Calu3 (cell line): ENCODE measurements around the gene ACAP3. TPM values are rescaled to one million over a fixed set of nuclear protein-coding genes. Genes with fewer than 3 reads are reported as not detected.

Source experiments
- BruUV-seq: library from RNA; stranded (reverse); fragments of 400-500 nt; replicated peaks from 2 replicates; lab custom pipeline; 2021; lab: Mats Ljungman, UMichigan
- CTCF ChIA-PET: fragments of 300-600 bp; sonication (Branson Sonifier 250); formaldehyde crosslinking; loops from one replicate; lab custom pipeline; 2022; ENCODE audit warnings: antibody characterized with exemption; lab: Charles Lee
- DNase-seq: peaks from one replicate; pipeline ENCODE4 v3.0.0; 2022
- H3K27ac Mint-ChIP-seq: one replicate; pipeline ENCODE4 v1.8.0; 2022; ENCODE audit warnings: mixed read lengths; ENCODE audit not compliant: unreplicated experiment
- H3K27me3 Mint-ChIP-seq: one replicate; pipeline ENCODE4 v1.8.0; 2022; ENCODE audit warnings: mixed read lengths; ENCODE audit not compliant: unreplicated experiment
- H3K36me3 Mint-ChIP-seq: one replicate; pipeline ENCODE4 v1.8.0; 2022; ENCODE audit warnings: mild to moderate bottlenecking, moderate library complexity, mixed read lengths; ENCODE audit not compliant: insufficient read depth, unreplicated experiment
- H3K4me1 Mint-ChIP-seq: one replicate; pipeline ENCODE4 v1.8.0; 2022; ENCODE audit warnings: mild to moderate bottlenecking, low read depth, mixed read lengths; ENCODE audit not compliant: unreplicated experiment
- H3K4me3 Mint-ChIP-seq: one replicate; pipeline ENCODE4 v1.8.0; 2022; ENCODE audit warnings: mild to moderate bottlenecking, low read depth, moderate library complexity, mixed read lengths; ENCODE audit not compliant: unreplicated experiment
- H3K9me3 Mint-ChIP-seq: one replicate; pipeline ENCODE4 v1.8.0; 2022; ENCODE audit warnings: low read depth, mixed read lengths; ENCODE audit not compliant: unreplicated experiment
- intact Hi-C: fragments of 100-400 bp; cut with micrococcal nuclease; formaldehyde crosslinking; loops from one replicate; pipeline ENCODE4 v1.10.0; 2022; ENCODE audit not compliant: unreplicated experiment
- total RNA-seq: library from RNA; stranded (reverse); gene quantifications from 2 replicates; pipeline ENCODE4 v1.2.3, GENCODE V29; 2022
- TF ChIP-seq, protein P1 (sequence below): fragments of 200-600 bp; IDR thresholded peaks from one replicate; pipeline ENCODE4 v1.8.0; 2022; ENCODE audit warnings: antibody characterized with exemption; ENCODE audit not compliant: unreplicated experiment

Gene ACAP3
- total RNA-seq, 1 experiment from 2014 or later, result 41.1 TPM

- peak overlapping the region; percentile 73 for H3K4me3 Mint-ChIP-seq
- H3K9me3 Mint-ChIP-seq, result no peaks in the 10 kb centered on the region
- peaks cover 56% of the 10 kb centered on the region for H3K36me3 Mint-ChIP-seq
- TF ChIP-seq, protein P1, sequence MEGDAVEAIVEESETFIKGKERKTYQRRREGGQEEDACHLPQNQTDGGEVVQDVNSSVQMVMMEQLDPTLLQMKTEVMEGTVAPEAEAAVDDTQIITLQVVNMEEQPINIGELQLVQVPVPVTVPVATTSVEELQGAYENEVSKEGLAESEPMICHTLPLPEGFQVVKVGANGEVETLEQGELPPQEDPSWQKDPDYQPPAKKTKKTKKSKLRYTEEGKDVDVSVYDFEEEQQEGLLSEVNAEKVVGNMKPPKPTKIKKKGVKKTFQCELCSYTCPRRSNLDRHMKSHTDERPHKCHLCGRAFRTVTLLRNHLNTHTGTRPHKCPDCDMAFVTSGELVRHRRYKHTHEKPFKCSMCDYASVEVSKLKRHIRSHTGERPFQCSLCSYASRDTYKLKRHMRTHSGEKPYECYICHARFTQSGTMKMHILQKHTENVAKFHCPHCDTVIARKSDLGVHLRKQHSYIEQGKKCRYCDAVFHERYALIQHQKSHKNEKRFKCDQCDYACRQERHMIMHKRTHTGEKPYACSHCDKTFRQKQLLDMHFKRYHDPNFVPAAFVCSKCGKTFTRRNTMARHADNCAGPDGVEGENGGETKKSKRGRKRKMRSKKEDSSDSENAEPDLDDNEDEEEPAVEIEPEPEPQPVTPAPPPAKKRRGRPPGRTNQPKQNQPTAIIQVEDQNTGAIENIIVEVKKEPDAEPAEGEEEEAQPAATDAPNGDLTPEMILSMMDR, result no peak
- no TSS peak for BruUV-seq
- no peak overlapping the region for H3K27ac Mint-ChIP-seq
- CTCF ChIA-PET, result no interaction called here
- H3K27me3 Mint-ChIP-seq, result no peaks in the 10 kb centered on the region
- H3K4me1 Mint-ChIP-seq, result no peaks in the 10 kb centered on the region
- intact Hi-C loops, result no loop called here
- no peak for DNase-seq
These were observed 1.6 kb downstream of the ACAP3 start for GRCh38 chr1:1306070-1306660.

DNA sequence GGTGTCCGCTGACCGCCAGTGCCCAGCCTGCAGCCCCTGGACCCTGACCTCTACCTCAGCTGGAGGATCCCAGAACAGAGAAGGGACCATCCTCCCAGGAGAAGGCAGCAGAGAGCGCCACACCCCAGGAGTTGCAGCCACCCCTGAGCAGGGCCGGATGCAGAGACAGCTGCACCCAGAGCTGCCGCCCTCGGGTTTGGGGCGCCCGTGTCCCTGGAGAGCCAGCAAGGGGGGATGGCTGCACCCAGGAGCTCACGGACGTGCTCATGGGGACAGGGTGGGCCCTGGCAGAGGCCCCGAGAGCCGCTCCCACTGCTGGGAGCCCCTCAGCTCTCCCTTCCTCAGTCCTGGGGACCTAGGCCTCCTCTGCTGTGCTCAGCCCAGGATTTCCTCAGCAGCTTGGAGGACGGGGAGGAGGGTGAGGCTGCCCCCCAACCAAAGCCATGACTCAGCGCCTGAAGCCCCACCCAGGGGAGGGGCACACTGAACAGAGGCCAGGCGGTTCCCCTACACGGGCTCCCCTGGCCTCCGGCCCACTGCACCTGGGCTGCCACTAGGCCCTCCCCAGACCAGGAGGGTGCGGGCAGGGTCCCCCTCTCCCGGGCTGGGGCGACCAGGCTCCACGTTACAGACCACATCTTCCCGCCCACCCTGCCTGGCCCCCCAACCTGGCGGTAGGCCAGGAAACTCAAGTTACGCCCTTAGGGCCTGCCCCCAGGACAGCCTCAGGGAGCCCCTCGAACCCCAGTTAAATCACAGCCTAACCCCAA lies 2.2 kb downstream of the ACAP3 start:
- TF ChIP-seq, protein P1, result no peak
- CTCF ChIA-PET, result interaction anchor here (0.8 kb wide), 1 partner anchor 200 kb away, joined by 4 read pairs; no protein-coding TSS in a partner anchor
- intact Hi-C loops, result no loop called here

GRCh38 chr1:1304331-1305299 lies 3.1 kb downstream of the ACAP3 start:
- BruUV-seq, result no TSS peak
- intact Hi-C loops, result no loop called here
- Mint-ChIP-seq H3K4me3 (no peak overlapping the region), H3K36me3 (peaks cover 40% of the 10 kb centered on the region), H3K27me3 (no peaks in the 10 kb centered on the region), H3K4me1 (no peaks in the 10 kb centered on the region), H3K9me3 (no peaks in the 10 kb centered on the region), H3K27ac (no peak overlapping the region)
- CTCF ChIA-PET, result interaction anchor here (0.8 kb wide), 1 partner anchor 201 kb away, joined by 4 read pairs; no protein-coding TSS in a partner anchor
- TF ChIP-seq, protein P1, result no peak
- DNase-seq, result no peak

More for the DNA sequence above, 2.2 kb downstream of the ACAP3 start:
- H3K36me3 Mint-ChIP-seq, result peaks cover 49% of the 10 kb centered on the region
- peak; percentile 66 for DNase-seq
- no peaks in the 10 kb centered on the region for H3K27me3 Mint-ChIP-seq
- no TSS peak for BruUV-seq
- peak overlapping the region; percentile 73 for H3K4me3 Mint-ChIP-seq
- H3K9me3 Mint-ChIP-seq, result no peaks in the 10 kb centered on the region
- H3K27ac Mint-ChIP-seq, result no peak overlapping the region
- H3K4me1 Mint-ChIP-seq, result no peaks in the 10 kb centered on the region

DNA sequence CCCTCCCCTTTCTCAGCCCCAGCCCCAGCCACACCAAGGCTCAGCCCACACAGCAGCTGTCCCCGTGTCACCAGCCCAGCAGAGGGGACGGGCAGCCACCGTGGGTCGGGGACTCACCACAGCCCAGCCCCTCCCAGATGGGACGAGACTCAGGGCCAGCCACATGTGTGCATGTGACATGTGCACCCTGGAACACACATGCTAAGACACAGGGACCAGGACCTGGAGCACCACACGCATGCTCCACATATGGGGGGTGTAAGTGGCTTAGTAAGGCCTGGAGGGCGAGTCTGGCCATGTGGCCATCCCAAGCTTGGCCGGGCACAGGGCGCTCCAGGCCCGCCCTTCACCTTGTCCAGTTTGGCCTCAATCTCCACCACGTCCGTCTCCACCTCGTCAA lies 4.0 kb downstream of the ACAP3 start:
- Mint-ChIP-seq H3K9me3 (no peaks in the 10 kb centered on the region), H3K27ac (no peak overlapping the region), H3K36me3 (peaks cover 38% of the 10 kb centered on the region), H3K4me3 (no peak overlapping the region), H3K27me3 (no peaks in the 10 kb centered on the region), H3K4me1 (no peaks in the 10 kb centered on the region)
- TF ChIP-seq, protein P1, result no peak
- CTCF ChIA-PET, result no interaction called here
- intact Hi-C loops, result no loop called here
- no peak for DNase-seq
- BruUV-seq, result no TSS peak
